A673 (cell line): Measurements from ENCODE around the gene ELOVL6.

Experiments
- CTCF ChIP-seq: fragments of 300-800, 200-600 bp; sonication (generic); conservative IDR thresholded peaks from 2 replicates; pipeline ENCODE4 v1.5.1; 2017; ENCODE audit warnings: low read depth, mild to moderate bottlenecking, antibody characterized with exemption, low read length, moderate library complexity, mixed read lengths
- EZH2 ChIP-seq: fragments of 200-600 bp; sonication (generic); IDR thresholded peaks from 2 replicates; pipeline ENCODE4 v1.6.1; 2017; ENCODE audit warnings: borderline replicate concordance, low read depth, mild to moderate bottlenecking, mixed read lengths, antibody characterized with exemption, low read length; ENCODE audit not compliant: poor library complexity, severe bottlenecking

GRCh38 chr4:110046588-110047049 is 151.8 kb downstream of the ELOVL6 start:
- TF ChIP-seq CTCF: no peak
- no peak for TF ChIP-seq EZH2
